Measurements from ENCODE around the gene TESK2. TPM values are rescaled to one million over a fixed set of nuclear protein-coding genes. Genes with fewer than 3 reads are reported as not detected.

Gene TESK2
- total and polyA plus RNA-seq, 2 experiments from 2014 or later: 1.1 to 1.5 TPM

DNA sequence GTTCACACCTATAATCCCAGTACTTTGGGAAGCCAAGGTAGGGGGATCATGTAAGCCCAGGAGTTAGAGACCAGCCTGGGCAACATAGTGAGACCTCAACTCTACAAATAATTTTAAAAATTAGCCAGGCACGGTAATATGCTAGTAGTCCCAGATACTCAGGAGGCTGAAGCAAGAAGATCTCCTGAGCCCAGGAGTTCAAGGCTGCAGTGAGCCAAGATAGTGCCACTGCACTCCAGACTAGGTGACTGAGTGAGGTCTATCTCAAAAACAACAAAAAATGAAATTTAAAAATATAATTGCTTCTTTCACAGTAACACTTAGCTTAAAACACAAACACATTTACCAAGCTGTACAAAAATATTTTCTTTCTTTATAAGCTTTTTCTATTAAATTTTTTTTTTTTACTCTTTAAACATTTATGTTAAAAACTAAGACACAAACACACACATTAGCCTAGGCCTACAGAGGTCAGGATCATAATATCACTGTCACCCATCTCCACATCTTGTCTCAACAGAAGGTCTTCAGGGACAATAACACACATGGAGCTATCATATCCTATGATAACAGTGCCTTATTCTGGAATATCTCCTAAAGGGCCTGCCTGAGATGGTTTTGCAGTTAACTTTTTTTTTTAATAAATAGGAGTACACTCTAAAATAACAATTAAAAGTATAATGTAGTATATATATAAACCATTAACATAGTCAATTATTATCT, 43.9 kb downstream of the TESK2 start:
- Histone ChIP-seq H3K9me2 (ENCODE audit: insufficient read depth) (no peaks in the 10 kb centered on the region), H3K79me2 (ENCODE audit: insufficient read depth) (no peaks in the 10 kb centered on the region), H3K4me2 (ENCODE audit: unreplicated experiment) (no peak overlapping the region), H3K27me3 (replicated peaks; ENCODE audit: insufficient read depth) (no peaks in the 10 kb centered on the region), H2AFZ (no peak overlapping the region), H3K4me1 (ENCODE audit: insufficient read depth) (no peaks in the 10 kb centered on the region), H3K9me3 (ENCODE audit: low read depth) (no peaks in the 10 kb centered on the region), H3K27ac (no peak overlapping the region), H3K36me3 (ENCODE audit: low read depth) (no peaks in the 10 kb centered on the region), H4K20me1 (ENCODE audit: insufficient read depth) (no peaks in the 10 kb centered on the region), H3K4me3 (no peak overlapping the region), H3F3A (ENCODE audit: insufficient read depth) (no peaks in the 10 kb centered on the region), H3K9ac (no peak overlapping the region)
- no peak for TF ChIP-seq EZH2phosphoT487 (IDR thresholded peaks at IDR 0.05; ENCODE audit: insufficient read depth, low read depth)
- TF ChIP-seq EZH2 (IDR thresholded peaks at IDR 0.05; ENCODE audit: insufficient read depth, poor library complexity, severe bottlenecking): no peak
- in situ Hi-C loops (cut with MboI): no loop called here
- DNase-seq: no peak
- 83 to 88% methylated on average over 1 of the region's 1 CpG for WGBS, 2 experiments (ENCODE audit: low coverage in 1 of 2, low lambda C conversion rate in 2 of 2, missing lambda C conversion rate in 2 of 2)

DNA sequence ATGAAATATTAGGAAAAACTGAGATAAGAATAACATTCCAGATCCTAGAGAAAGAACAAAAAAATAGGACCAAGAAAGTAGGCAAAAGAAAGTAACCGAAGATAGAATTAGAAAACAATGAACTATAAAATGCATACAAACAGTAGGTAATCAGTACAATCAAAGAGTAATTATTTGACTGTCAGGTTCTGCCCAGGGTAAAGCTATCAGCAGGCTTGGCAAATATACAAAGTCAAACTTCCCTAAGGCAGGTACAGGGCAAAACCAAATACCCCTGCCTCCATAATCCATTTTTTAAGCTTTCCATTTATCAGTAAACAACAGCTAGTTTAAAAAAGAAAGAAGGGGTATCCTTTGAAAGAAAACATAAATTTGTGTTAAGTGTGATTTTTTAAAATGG, 44.4 kb downstream of the TESK2 start:
- H3F3A ChIP-seq (ENCODE audit: insufficient read depth): no peaks in the 10 kb centered on the region
- no peaks in the 10 kb centered on the region for H3K9me3 ChIP-seq (ENCODE audit: low read depth)
- no peak overlapping the region for H3K27ac ChIP-seq
- H3K27me3 ChIP-seq (replicated peaks; ENCODE audit: insufficient read depth): no peaks in the 10 kb centered on the region
- no peak for DNase-seq
- no peak overlapping the region for H2AFZ ChIP-seq
- H3K9me2 ChIP-seq (ENCODE audit: insufficient read depth): no peaks in the 10 kb centered on the region
- TF ChIP-seq EZH2phosphoT487 (IDR thresholded peaks at IDR 0.05; ENCODE audit: insufficient read depth, low read depth): no peak
- no peak for TF ChIP-seq EZH2 (IDR thresholded peaks at IDR 0.05; ENCODE audit: insufficient read depth, poor library complexity, severe bottlenecking)
- WGBS, 2 experiments (ENCODE audit: low coverage in 1 of 2, low lambda C conversion rate in 2 of 2, missing lambda C conversion rate in 2 of 2): 97 to 100% methylated on average over 1 of the region's 1 CpG
- no peak overlapping the region for H3K4me3 ChIP-seq
- H3K4me2 ChIP-seq (ENCODE audit: unreplicated experiment): no peak overlapping the region
- H4K20me1 ChIP-seq (ENCODE audit: insufficient read depth): no peaks in the 10 kb centered on the region
- in situ Hi-C loops (cut with MboI): no loop called here
- no peaks in the 10 kb centered on the region for H3K36me3 ChIP-seq (ENCODE audit: low read depth)
- H3K4me1 ChIP-seq (ENCODE audit: insufficient read depth): no peaks in the 10 kb centered on the region
- no peak overlapping the region for H3K9ac ChIP-seq
- no peaks in the 10 kb centered on the region for H3K79me2 ChIP-seq (ENCODE audit: insufficient read depth)

DNA sequence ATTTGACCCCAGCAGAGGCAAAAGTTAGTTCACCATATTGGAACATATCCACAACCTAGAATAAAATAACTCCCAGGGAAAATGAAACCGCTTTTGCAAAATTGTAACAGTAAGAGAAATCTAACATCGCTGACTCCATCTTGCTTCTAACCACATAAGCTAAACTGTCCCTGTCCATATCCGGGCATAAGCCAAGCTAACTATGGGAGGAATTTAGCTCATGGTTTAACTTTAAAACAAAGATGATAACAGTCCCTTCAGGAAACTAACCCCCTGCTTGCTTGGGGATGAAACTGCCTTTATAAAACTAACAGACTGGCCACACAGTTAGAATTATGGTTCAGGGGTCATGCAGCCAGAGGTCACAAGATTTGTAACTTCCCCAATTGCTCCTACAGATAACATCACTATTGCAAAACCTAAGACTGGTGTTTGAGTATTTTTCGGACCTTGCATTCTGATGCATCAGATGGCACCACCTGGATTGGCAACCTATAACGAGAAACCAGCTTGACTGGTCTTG, 46.3 kb downstream of the TESK2 start:
- Histone ChIP-seq H3K27ac (no peak overlapping the region), H4K20me1 (ENCODE audit: insufficient read depth) (no peaks in the 10 kb centered on the region), H3F3A (ENCODE audit: insufficient read depth) (no peaks in the 10 kb centered on the region), H3K4me1 (ENCODE audit: insufficient read depth) (no peaks in the 10 kb centered on the region), H3K4me2 (ENCODE audit: unreplicated experiment) (no peak overlapping the region), H3K9me3 (ENCODE audit: low read depth) (no peaks in the 10 kb centered on the region), H3K4me3 (no peak overlapping the region), H3K79me2 (ENCODE audit: insufficient read depth) (no peaks in the 10 kb centered on the region), H3K36me3 (ENCODE audit: low read depth) (no peaks in the 10 kb centered on the region), H3K27me3 (replicated peaks; ENCODE audit: insufficient read depth) (no peaks in the 10 kb centered on the region), H3K9ac (no peak overlapping the region), H2AFZ (no peak overlapping the region), H3K9me2 (ENCODE audit: insufficient read depth) (no peaks in the 10 kb centered on the region)
- DNase-seq: no peak
- 83 to 89% methylated on average over 5 of the region's 5 CpGs for WGBS, 2 experiments (ENCODE audit: low coverage in 1 of 2, low lambda C conversion rate in 2 of 2, missing lambda C conversion rate in 2 of 2)
- TF ChIP-seq EZH2 (IDR thresholded peaks at IDR 0.05; ENCODE audit: insufficient read depth, poor library complexity, severe bottlenecking) (no peak), EZH2phosphoT487 (IDR thresholded peaks at IDR 0.05; ENCODE audit: insufficient read depth, low read depth) (no peak)
- in situ Hi-C loops (cut with MboI): no loop called here

DNA sequence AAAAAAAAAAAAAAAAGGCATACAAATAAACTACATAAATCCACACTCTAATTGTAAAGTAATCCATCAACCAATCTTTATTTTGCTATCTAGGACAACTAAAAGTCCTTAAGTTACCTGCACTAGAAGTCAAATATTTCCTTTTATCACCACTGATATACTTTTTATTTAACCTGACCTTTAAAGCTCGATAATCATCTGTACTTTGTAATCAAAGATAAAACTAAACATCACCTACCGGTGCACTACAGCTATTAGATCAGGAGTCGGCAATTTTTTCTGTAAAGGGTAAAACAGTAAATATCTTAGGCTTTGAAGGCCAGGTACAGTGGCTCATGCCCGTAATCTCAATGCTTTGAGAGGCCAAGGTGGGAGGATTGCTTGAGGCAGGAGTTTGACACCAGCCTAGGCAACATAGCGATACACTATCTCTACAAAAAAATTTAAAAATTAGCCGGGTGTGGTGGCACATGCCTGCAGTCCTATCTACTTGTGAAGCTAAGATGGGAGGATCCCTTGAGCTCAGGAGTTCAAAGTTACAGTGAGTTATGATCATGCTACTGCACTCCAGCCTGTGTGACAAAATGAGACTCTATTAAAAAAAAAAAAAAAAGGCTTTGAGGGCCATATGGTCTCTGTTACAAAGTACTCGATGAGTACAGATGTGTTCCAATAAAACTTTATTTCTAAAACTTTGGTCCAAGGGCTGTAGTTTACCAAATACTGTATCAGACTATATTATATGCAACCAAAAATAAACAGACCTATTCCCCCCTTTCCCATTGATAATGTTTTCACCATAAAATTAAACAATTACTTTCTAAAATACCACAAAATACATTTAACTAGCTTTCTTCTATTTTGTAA, 47.1 kb downstream of the TESK2 start:
- Histone ChIP-seq H3K79me2 (ENCODE audit: insufficient read depth) (no peaks in the 10 kb centered on the region), H3K27ac (no peak overlapping the region), H3K9me2 (ENCODE audit: insufficient read depth) (no peaks in the 10 kb centered on the region), H3K4me2 (ENCODE audit: unreplicated experiment) (no peak overlapping the region), H2AFZ (no peak overlapping the region), H3K9ac (no peak overlapping the region), H3K36me3 (ENCODE audit: low read depth) (no peaks in the 10 kb centered on the region), H4K20me1 (ENCODE audit: insufficient read depth) (no peaks in the 10 kb centered on the region), H3F3A (ENCODE audit: insufficient read depth) (no peaks in the 10 kb centered on the region), H3K4me1 (ENCODE audit: insufficient read depth) (no peaks in the 10 kb centered on the region), H3K27me3 (replicated peaks; ENCODE audit: insufficient read depth) (no peaks in the 10 kb centered on the region), H3K9me3 (ENCODE audit: low read depth) (no peaks in the 10 kb centered on the region), H3K4me3 (no peak overlapping the region)
- TF ChIP-seq EZH2phosphoT487 (IDR thresholded peaks at IDR 0.05; ENCODE audit: insufficient read depth, low read depth) (no peak), EZH2 (IDR thresholded peaks at IDR 0.05; ENCODE audit: insufficient read depth, poor library complexity, severe bottlenecking) (no peak)
- in situ Hi-C loops (cut with MboI): no loop called here
- WGBS, 2 experiments (ENCODE audit: low coverage in 1 of 2, low lambda C conversion rate in 2 of 2, missing lambda C conversion rate in 2 of 2): 77 to 80% methylated on average over 7 of the region's 7 CpGs
- DNase-seq: no peak

Data from GM23248 (cell line).